HepG2 (cell line): ENCODE data around the gene DBNDD2. TPM values are rescaled to one million over a fixed set of nuclear protein-coding genes. Genes with fewer than 3 reads are reported as not detected.

Experiments used
- CHD4 ChIP-seq: fragments of 200-600 bp; sonication (generic); IDR thresholded peaks from 2 replicates; pipeline ENCODE4 v1.7.0; 2017; ENCODE audit warnings: mild to moderate bottlenecking, low read length, borderline replicate concordance
- EEA1 ChIP-seq: sonication (generic); formaldehyde crosslinking; IDR thresholded peaks from 2 replicates; pipeline ENCODE4 v1.5.1; 2020; ENCODE audit warnings: mild to moderate bottlenecking, missing genetic modification reagents, borderline replicate concordance
- EP300 ChIP-seq, 3 experiments: sonication (generic) in 1 of 3; formaldehyde crosslinking in 1 of 3; IDR thresholded peaks; 2 replicates each; pipeline versions ENCODE4 v1.5.1 to v1.6.1; 2011 to 2020; ENCODE audit warnings: low read depth in 2 of 3, low read length in 2 of 3, borderline replicate concordance in 1 of 3, improper control_type of control experiment in 1 of 3, mild to moderate bottlenecking in 1 of 3, missing genetic modification reagents in 1 of 3, moderate library complexity in 1 of 3
- ETV5 ChIP-seq: IDR thresholded peaks from 2 replicates; pipeline ENCODE4 v1.6.1; 2018; ENCODE audit warnings: missing biosample characterization, missing genetic modification reagents, inconsistent platforms, borderline replicate concordance
- FOXO1 ChIP-seq: sonication (generic); formaldehyde crosslinking; IDR thresholded peaks from 2 replicates; pipeline ENCODE4 v1.4.0; 2020; ENCODE audit warnings: missing genetic modification reagents
- FOXO4 ChIP-seq: sonication (generic); formaldehyde crosslinking; conservative IDR thresholded peaks from 2 replicates; pipeline ENCODE4 v1.8.1; 2023; ENCODE audit warnings: missing genetic modification reagents
- MBNL3 ChIP-seq: fragments of 250-450 bp; sonication (Bioruptor Pico); conservative IDR thresholded peaks from 2 replicates; pipeline ENCODE4 v1.8.0; 2022; ENCODE audit warnings: mild to moderate bottlenecking, inconsistent platforms
- NR2F2 ChIP-seq: IDR thresholded peaks from 2 replicates; pipeline ENCODE4 v1.6.1; 2012; ENCODE audit warnings: low read depth, inconsistent platforms, borderline replicate concordance
- PHF8 ChIP-seq: sonication (generic); formaldehyde crosslinking; IDR thresholded peaks from 2 replicates; pipeline ENCODE4 v1.5.0; 2020; ENCODE audit warnings: missing genetic modification reagents
- TFAP4 ChIP-seq: sonication (generic); IDR thresholded peaks from 2 replicates; pipeline ENCODE4 v1.6.1; 2016; ENCODE audit warnings: low read depth, borderline replicate concordance
- TP53 ChIP-seq: sonication (generic); formaldehyde crosslinking; conservative IDR thresholded peaks from 2 replicates; pipeline ENCODE4 v1.4.0; 2020; ENCODE audit warnings: missing genetic modification reagents
- ZBTB40 ChIP-seq, 2 experiments: fragments of 450-650 bp in 1 of 2; sonication (generic) in 1 of 2; formaldehyde crosslinking in 1 of 2; IDR thresholded peaks; 2 replicates each; pipeline versions ENCODE4 v1.6.1 to v1.8.0; 2016 to 2022; ENCODE audit warnings: antibody characterized with exemption in 1 of 2, mild to moderate bottlenecking in 1 of 2, missing genetic modification reagents in 1 of 2
- ZFP90 ChIP-seq: sonication (generic); formaldehyde crosslinking; IDR thresholded peaks from 2 replicates; pipeline ENCODE4 v1.8.0; 2022; ENCODE audit warnings: missing genetic modification reagents, mild to moderate bottlenecking, inconsistent platforms, borderline replicate concordance
- ZNF460 ChIP-seq: sonication (generic); formaldehyde crosslinking; IDR thresholded peaks from 2 replicates; pipeline ENCODE4 v1.5.1; 2020; ENCODE audit warnings: missing genetic modification reagents, mild to moderate bottlenecking, borderline replicate concordance
- ZNF557 ChIP-seq: sonication (generic); formaldehyde crosslinking; IDR thresholded peaks from 2 replicates; pipeline ENCODE4 v1.4.0; 2020; ENCODE audit warnings: missing genetic modification reagents
- ZNF589 ChIP-seq: sonication (generic); formaldehyde crosslinking; conservative IDR thresholded peaks from 2 replicates; pipeline ENCODE4 v1.8.0; 2022; ENCODE audit warnings: mild to moderate bottlenecking, moderate library complexity, missing genetic modification reagents
- ZNF615 ChIP-seq: sonication (generic); formaldehyde crosslinking; IDR thresholded peaks from 2 replicates; pipeline ENCODE4 v1.5.0; 2020; ENCODE audit warnings: mild to moderate bottlenecking, missing genetic modification reagents, borderline replicate concordance
- polyA plus RNA-seq, 8 experiments: library from polyadenylated mRNA; depleted of rRNA in 3 of 8; stranded (reverse) in 7 of 8; unstranded in 1 of 8; fragments of >200 nt; fragmentation: Illumina TruSeq in 4 of 8; extraction: Trizol in 4 of 8; gene quantifications; 2 replicates each; pipeline versions ENCODE4 v1.2.1 to v1.2.3, GENCODE V29; 2011 to 2016; ENCODE audit warnings: low read depth in 4 of 8, missing spikeins in 1 of 8, mixed read lengths in 1 of 8; ENCODE audit not compliant: insufficient read depth in 1 of 8
- total RNA-seq, 5 experiments: library from RNA; depleted of rRNA; stranded (reverse); fragments of >200 nt; fragmentation: Illumina TruSeq; extraction: Trizol; gene quantifications; 2 replicates each; pipeline ENCODE4 v1.2.3, GENCODE V29; 2016; ENCODE audit warnings: low read depth in 1 of 5

DBNDD2 gene
- total and polyA plus RNA-seq, 2 of the 13 experiments (the other 11 are each of a cell fraction or from before 2014, with no cell fraction given): 16.7 to 47.6 TPM

- no peak for TF ChIP-seq ZBTB40 (IDR thresholded peaks at IDR 0.05)
- no peak for TF ChIP-seq ZBTB40 (CRISPR knock-in tag; IDR thresholded peaks at IDR 0.05)
- TF ChIP-seq ZNF615: no peak
- TF ChIP-seq EEA1 (CRISPR knock-in tag): peak; percentile 52; the same call in 1 of the 2 replicates
- no peak for TF ChIP-seq CHD4
- TF ChIP-seq TP53: no peak
- TF ChIP-seq EP300 (IDR thresholded peaks at IDR 0.05; ENCODE audit: low read depth in 2 of 2, low read length in 2 of 2): no peak
- no peak for TF ChIP-seq EP300 (CRISPR knock-in tag; IDR thresholded peaks at IDR 0.05; ENCODE audit: borderline replicate concordance)
- no peak for TF ChIP-seq ETV5 (CRISPR knock-in tag)
- no peak for TF ChIP-seq ZFP90 (CRISPR knock-in tag)
- no peak for TF ChIP-seq NR2F2
- TF ChIP-seq FOXO1 (CRISPR knock-in tag): no peak
- no peak for TF ChIP-seq MBNL3 (CRISPR knock-in tag)
- no peak; the same call in 1 of the 2 replicates for TF ChIP-seq PHF8 (CRISPR knock-in tag)
- TF ChIP-seq ZNF589 (CRISPR knock-in tag): no peak; the same call in 1 of the 2 replicates
- TF ChIP-seq ZNF460 (CRISPR knock-in tag): no peak
- no peak for TF ChIP-seq TFAP4
- TF ChIP-seq FOXO4: no peak
- TF ChIP-seq ZNF557 (CRISPR knock-in tag): no peak
Measured at GRCh38 chr20:45405571-45406259, 2.4 kb upstream of the DBNDD2 start (continued).
